ENCODE data around the gene ALK.

ALK gene

GRCh38 chr2:29267720-29268119, 653.7 kb downstream of the ALK start:
- Histone ChIP-seq H3K27me3 (ENCODE audit: insufficient read depth, low read length) (no peaks in the 10 kb centered on the region), H4K20me1 (ENCODE audit: insufficient read depth, low read length) (no peaks in the 10 kb centered on the region), H3K79me2 (ENCODE audit: insufficient read depth, low read length) (no peaks in the 10 kb centered on the region), H2AFZ (ENCODE audit: low read length) (no peak overlapping the region), H3K4me1 (ENCODE audit: insufficient read depth, low read length, severe bottlenecking) (no peaks in the 10 kb centered on the region), H3K4me2 (ENCODE audit: low read length) (no peak overlapping the region), H3K27ac (ENCODE audit: low read depth, low read length, poor library complexity, severe bottlenecking) (no peak overlapping the region), H3K36me3 (ENCODE audit: insufficient read depth, low read length) (no peaks in the 10 kb centered on the region), H3F3A (ENCODE audit: insufficient read depth, low read length) (no peaks in the 10 kb centered on the region), H3K9me3 (ENCODE audit: low read length) (no peaks in the 10 kb centered on the region), H3K9ac (ENCODE audit: low read length) (no peak overlapping the region), H3K4me3 (ENCODE audit: low read depth, low read length, poor library complexity, severe bottlenecking) (no peak overlapping the region), H3K9me2 (ENCODE audit: low read depth, low read length) (no peaks in the 10 kb centered on the region)
- TF ChIP-seq EZH2 (IDR thresholded peaks at IDR 0.05; ENCODE audit: borderline replicate concordance, low read length) (no peak), CTCF (IDR thresholded peaks at IDR 0.05; ENCODE audit: low read length) (no peak)

GRCh38 chr2:29263886-29264285, 657.5 kb downstream of the ALK start:
- H3F3A ChIP-seq (ENCODE audit: insufficient read depth, low read length): no peaks in the 10 kb centered on the region
- TF ChIP-seq EZH2 (IDR thresholded peaks at IDR 0.05; ENCODE audit: borderline replicate concordance, low read length) (no peak), CTCF (IDR thresholded peaks at IDR 0.05; ENCODE audit: low read length) (no peak)
- H3K36me3 ChIP-seq (ENCODE audit: insufficient read depth, low read length): no peaks in the 10 kb centered on the region
- H3K79me2 ChIP-seq (ENCODE audit: insufficient read depth, low read length): no peaks in the 10 kb centered on the region
- H4K20me1 ChIP-seq (ENCODE audit: insufficient read depth, low read length): no peaks in the 10 kb centered on the region
- H2AFZ ChIP-seq (ENCODE audit: low read length): no peak overlapping the region
- H3K27me3 ChIP-seq (ENCODE audit: insufficient read depth, low read length): no peaks in the 10 kb centered on the region
- no peak overlapping the region for H3K4me3 ChIP-seq (ENCODE audit: low read depth, low read length, poor library complexity, severe bottlenecking)
- no peak overlapping the region for H3K27ac ChIP-seq (ENCODE audit: low read depth, low read length, poor library complexity, severe bottlenecking)
- H3K9ac ChIP-seq (ENCODE audit: low read length): no peak overlapping the region
- no peak overlapping the region for H3K4me2 ChIP-seq (ENCODE audit: low read length)
- H3K9me2 ChIP-seq (ENCODE audit: low read depth, low read length): no peaks in the 10 kb centered on the region
- H3K4me1 ChIP-seq (ENCODE audit: insufficient read depth, low read length, severe bottlenecking): no peaks in the 10 kb centered on the region
- H3K9me3 ChIP-seq (ENCODE audit: low read length): no peaks in the 10 kb centered on the region

- Histone ChIP-seq H3K27ac (ENCODE audit: low read depth, low read length, poor library complexity, severe bottlenecking) (no peak overlapping the region), H3K4me3 (ENCODE audit: low read depth, low read length, poor library complexity, severe bottlenecking) (no peak overlapping the region), H3K9me3 (ENCODE audit: low read length) (no peaks in the 10 kb centered on the region), H3K36me3 (ENCODE audit: insufficient read depth, low read length) (no peaks in the 10 kb centered on the region), H4K20me1 (ENCODE audit: insufficient read depth, low read length) (no peaks in the 10 kb centered on the region), H3K4me1 (ENCODE audit: insufficient read depth, low read length, severe bottlenecking) (no peaks in the 10 kb centered on the region), H3K79me2 (ENCODE audit: insufficient read depth, low read length) (no peaks in the 10 kb centered on the region), H3K27me3 (ENCODE audit: insufficient read depth, low read length) (no peaks in the 10 kb centered on the region), H3K4me2 (ENCODE audit: low read length) (no peak overlapping the region), H3K9me2 (ENCODE audit: low read depth, low read length) (no peaks in the 10 kb centered on the region), H3K9ac (ENCODE audit: low read length) (no peak overlapping the region), H3F3A (ENCODE audit: insufficient read depth, low read length) (no peaks in the 10 kb centered on the region), H2AFZ (ENCODE audit: low read length) (no peak overlapping the region)
- TF ChIP-seq EZH2 (IDR thresholded peaks at IDR 0.05; ENCODE audit: borderline replicate concordance, low read length) (no peak), CTCF (IDR thresholded peaks at IDR 0.05; ENCODE audit: low read length) (no peak)
Observed at GRCh38 chr2:29262681-29263260, 658.6 kb downstream of the ALK start.
